SK-N-SH treated with all-trans-retinoic acid at 6 μM for 48 hours (cell line): ENCODE measurements around the gene BMPR2.

ENCODE experiments used
- ATAC-seq: fragments of 200-7000 bp; cut with Tn5 transposase; 3 replicates; pipeline ENCODE4 v1.9.1; 2020; ENCODE audit warnings: mild to moderate bottlenecking, moderate library complexity
- ARNTL ChIP-seq: fragments of 450-650 bp; formaldehyde crosslinking; IDR thresholded peaks from 2 replicates; pipeline ENCODE4 v1.5.0; 2020; ENCODE audit warnings: low read depth, mild to moderate bottlenecking, moderate library complexity, borderline replicate concordance
- BACH2 ChIP-seq: fragments of 250-450 bp; sonication (Bioruptor Pico); IDR thresholded peaks from 2 replicates; pipeline ENCODE4 v1.9.0; 2021; ENCODE audit warnings: mild to moderate bottlenecking, borderline replicate concordance
- CREB5 ChIP-seq: fragments of 250-450 bp; sonication (Bioruptor Pico); IDR thresholded peaks from 2 replicates; pipeline ENCODE4 v1.5.1; 2020; ENCODE audit warnings: low read depth, mild to moderate bottlenecking, moderate library complexity
- CSDC2 ChIP-seq: fragments of 250-450 bp; sonication (Bioruptor Pico); IDR thresholded peaks from 2 replicates; pipeline ENCODE4 v1.5.0; 2020; ENCODE audit warnings: mild to moderate bottlenecking, moderate library complexity
- ESRRG ChIP-seq: fragments of 250-450 bp; sonication (Bioruptor Pico); IDR thresholded peaks from 2 replicates; pipeline ENCODE4 v1.6.1; 2021; ENCODE audit warnings: mild to moderate bottlenecking
- GLIS3 ChIP-seq: fragments of 250-450 bp; sonication (Bioruptor Pico); IDR thresholded peaks from 2 replicates; pipeline ENCODE4 v1.5.0; 2020; ENCODE audit warnings: mild to moderate bottlenecking, moderate library complexity
- ISL1 ChIP-seq: fragments of 250-450 bp; sonication (Bioruptor Pico); IDR thresholded peaks from 2 replicates; pipeline ENCODE4 v2.1.2; 2022; ENCODE audit warnings: mild to moderate bottlenecking, moderate library complexity
- PATZ1 ChIP-seq: fragments of 250-450 bp; sonication (Bioruptor Pico); IDR thresholded peaks from 2 replicates; pipeline ENCODE4 v1.8.0; 2020; ENCODE audit warnings: mild to moderate bottlenecking, moderate library complexity, borderline replicate concordance
- POU6F1 ChIP-seq: fragments of 250-450 bp; sonication (Bioruptor Pico); IDR thresholded peaks from 2 replicates; pipeline ENCODE4 v1.8.0; 2021; ENCODE audit warnings: low read depth, mild to moderate bottlenecking, moderate library complexity, borderline replicate concordance
- PPARA ChIP-seq: fragments of 250-450 bp; sonication (Bioruptor Pico); IDR thresholded peaks from 2 replicates; pipeline ENCODE4 v1.5.0; 2020; ENCODE audit warnings: mild to moderate bottlenecking, borderline replicate concordance
- RARB ChIP-seq: fragments of 250-450 bp; sonication (Bioruptor Pico); IDR thresholded peaks from 2 replicates; pipeline ENCODE4 v1.8.0; 2021; ENCODE audit warnings: mild to moderate bottlenecking, moderate library complexity
- SNAI2 ChIP-seq: fragments of 250-450 bp; sonication (Bioruptor Pico); IDR thresholded peaks from 2 replicates; pipeline ENCODE4 v1.5.0; 2020; ENCODE audit warnings: mild to moderate bottlenecking, moderate library complexity
- TCF4 ChIP-seq: fragments of 250-450 bp; sonication (Bioruptor Pico); IDR thresholded peaks from 2 replicates; pipeline ENCODE4 v1.8.0; 2021; ENCODE audit warnings: mild to moderate bottlenecking, moderate library complexity, borderline replicate concordance
- TOX ChIP-seq: fragments of 250-450 bp; sonication (Bioruptor Pico); IDR thresholded peaks from 2 replicates; pipeline ENCODE4 v1.8.0; 2021; ENCODE audit warnings: mild to moderate bottlenecking, moderate library complexity, borderline replicate concordance
- TSHZ2 ChIP-seq: fragments of 250-450 bp; sonication (Bioruptor Pico); IDR thresholded peaks from 2 replicates; pipeline ENCODE4 v1.5.0; 2020; ENCODE audit warnings: mild to moderate bottlenecking, moderate library complexity
- ZC3H10 ChIP-seq: fragments of 250-450 bp; sonication (Bioruptor Pico); IDR thresholded peaks from 2 replicates; pipeline ENCODE4 v1.5.1; 2021; ENCODE audit warnings: mild to moderate bottlenecking, moderate library complexity
- ZFP3 ChIP-seq: fragments of 250-450 bp; sonication (Bioruptor Pico); IDR thresholded peaks from 2 replicates; pipeline ENCODE4 v1.5.0; 2020; ENCODE audit warnings: mild to moderate bottlenecking, moderate library complexity
- ZFP30 ChIP-seq: fragments of 450-650 bp; formaldehyde crosslinking; IDR thresholded peaks from 2 replicates; pipeline ENCODE4 v1.5.0; 2022; ENCODE audit warnings: mild to moderate bottlenecking, moderate library complexity
- ZNF565 ChIP-seq: fragments of 450-650 bp; formaldehyde crosslinking; conservative IDR thresholded peaks from 2 replicates; pipeline ENCODE4 v1.5.0; 2020; ENCODE audit warnings: low read depth, mild to moderate bottlenecking, moderate library complexity
- ZNF8 ChIP-seq: fragments of 450-650 bp; formaldehyde crosslinking; IDR thresholded peaks from 2 replicates; pipeline ENCODE4 v1.5.0; 2020; ENCODE audit warnings: mild to moderate bottlenecking, moderate library complexity

The BMPR2 gene

GRCh38 chr2:202375033-202375608, 1.0 kb upstream of the BMPR2 start:
- peak; percentile 24 for ATAC-seq
- TF ChIP-seq POU6F1 (CRISPR knock-in tag) (no peak), ISL1 (0 out of 2 replicates have a peak, but pooled peaks have one; percentile 15), CSDC2 (no peak)
- TF ChIP-seq, all 23 proteins: peak for 1

- ATAC-seq = peak; percentile 31
- no peak for TF ChIP-seq PPARA (CRISPR knock-in tag)
- no peak for TF ChIP-seq ZNF565 (CRISPR knock-in tag)
- TF ChIP-seq CSDC2 = no peak
- no peak for TF ChIP-seq BACH2 (CRISPR knock-in tag)
- no peak for TF ChIP-seq GLIS3 (CRISPR knock-in tag)
- no peak for TF ChIP-seq SNAI2 (CRISPR knock-in tag)
Measured at GRCh38 chr2:202376460-202377206, 506 bp downstream of the BMPR2 start.

GRCh38 chr2:202377207-202377761, 1.2 kb downstream of the BMPR2 start:
- peak; percentile 35 for ATAC-seq
- no peak for TF ChIP-seq SNAI2 (CRISPR knock-in tag)
- TF ChIP-seq PATZ1 = no peak
- TF ChIP-seq CSDC2 = no peak
- no peak for TF ChIP-seq ARNTL (CRISPR knock-in tag)
- no peak for TF ChIP-seq ESRRG (CRISPR knock-in tag)
- no peak for TF ChIP-seq ISL1
- TF ChIP-seq PPARA (CRISPR knock-in tag) = no peak
- no peak for TF ChIP-seq POU6F1 (CRISPR knock-in tag)
- TF ChIP-seq TOX (CRISPR knock-in tag) = no peak
- no peak for TF ChIP-seq ZNF565 (CRISPR knock-in tag)
- no peak for TF ChIP-seq ZC3H10 (CRISPR knock-in tag)
- TF ChIP-seq CREB5 = no peak
- no peak for TF ChIP-seq ZNF8 (CRISPR knock-in tag)
- TF ChIP-seq ZFP3 = no peak
- no peak for TF ChIP-seq TCF4 (CRISPR knock-in tag)
- TF ChIP-seq ZFP30 = no peak
- TF ChIP-seq BACH2 (CRISPR knock-in tag) = no peak
- TF ChIP-seq RARB (CRISPR knock-in tag) = no peak
- no peak for TF ChIP-seq GLIS3 (CRISPR knock-in tag)

- TF ChIP-seq PATZ1 = no peak
- TF ChIP-seq TSHZ2 (CRISPR knock-in tag) = no peak
- no peak for TF ChIP-seq ZNF8 (CRISPR knock-in tag)
- no peak for TF ChIP-seq TCF4 (CRISPR knock-in tag)
- ATAC-seq = no peak
Measured at GRCh38 chr2:202378001-202378400, 1.9 kb downstream of the BMPR2 start.
